Keratinocyte (primary cell): Measurements from ENCODE around the gene CMKLR1. TPM values are rescaled to one million over a fixed set of nuclear protein-coding genes. Genes with fewer than 3 reads are reported as not detected.

Source experiments
- DNase-seq: peaks from one replicate; pipeline ENCODE4 v3.0.0-alpha.2; 2011; ENCODE audit warnings: low read depth, missing footprints, low spot score
- FAIRE-seq: peaks from 2 replicates; lab custom pipeline; 2011; peaks lifted over from hg19 to GRCh38; lab: Jason Lieb, UNC
- H2AFZ ChIP-seq: 2 replicates; pipeline ENCODE4 v1.6.0; 2012; ENCODE audit warnings: low read length, control low read depth, inconsistent platforms; ENCODE audit not compliant: control insufficient read depth
- H3K27ac ChIP-seq: 2 replicates; pipeline ENCODE4 v1.5.1; 2011; ENCODE audit warnings: low read length; ENCODE audit not compliant: control insufficient read depth, insufficient read depth
- H3K27me3 ChIP-seq: 3 replicates; pipeline ENCODE4 v1.6.0; 2011; ENCODE audit warnings: low read length; ENCODE audit not compliant: control insufficient read depth, insufficient read depth; ENCODE audit errors: extremely low read depth
- H3K36me3 ChIP-seq, 2 experiments: 2 replicates in 1 of 2; 3 replicates in 1 of 2; pipeline ENCODE4 v1.5.1; 2011; ENCODE audit warnings: low read length in 2 of 2, mild to moderate bottlenecking in 1 of 2; ENCODE audit not compliant: control insufficient read depth in 2 of 2, insufficient read depth in 2 of 2; ENCODE audit errors: extremely low read depth in 1 of 2
- H3K4me1 ChIP-seq: 3 replicates; pipeline ENCODE4 v1.5.1; 2011; ENCODE audit warnings: low read length; ENCODE audit not compliant: control insufficient read depth, insufficient read depth; ENCODE audit errors: extremely low read depth
- H3K4me2 ChIP-seq: 3 replicates; pipeline ENCODE4 v1.6.0; 2011; ENCODE audit warnings: low read depth, low read length; ENCODE audit not compliant: control insufficient read depth, insufficient read depth; ENCODE audit errors: extremely low read depth
- H3K4me3 ChIP-seq, 3 experiments: fragments of 200-600 bp in 1 of 3; sonication (generic) in 1 of 3; 2 replicates in 2 of 3; 3 replicates in 1 of 3; pipeline ENCODE4 v1.5.1; 2011 to 2016; ENCODE audit warnings: low read length in 3 of 3, mild to moderate bottlenecking in 3 of 3, control low read depth in 2 of 3, inconsistent platforms in 1 of 3, low read depth in 1 of 3, mixed read lengths in 1 of 3, mixed run types in 1 of 3, moderate library complexity in 1 of 3; ENCODE audit not compliant: control insufficient read depth in 2 of 3, insufficient read depth in 2 of 3; ENCODE audit errors: extremely low read depth in 1 of 3
- H3K79me2 ChIP-seq: 2 replicates; pipeline ENCODE4 v1.6.0; 2012; ENCODE audit warnings: low read length; ENCODE audit not compliant: control insufficient read depth, insufficient read depth
- H3K9ac ChIP-seq: 3 replicates; pipeline ENCODE4 v1.6.0; 2011; ENCODE audit warnings: low read length; ENCODE audit not compliant: control insufficient read depth, insufficient read depth; ENCODE audit errors: extremely low read depth
- H3K9me1 ChIP-seq: 3 replicates; pipeline ENCODE4 v1.6.0; 2011; ENCODE audit warnings: low read length; ENCODE audit not compliant: control insufficient read depth, insufficient read depth; ENCODE audit errors: extremely low read depth
- H3K9me3 ChIP-seq: 2 replicates; pipeline ENCODE4 v1.5.1; 2012; ENCODE audit warnings: low read depth, low read length; ENCODE audit not compliant: control insufficient read depth
- H4K20me1 ChIP-seq: 3 replicates; pipeline ENCODE4 v1.6.0; 2011; ENCODE audit warnings: low read length; ENCODE audit not compliant: control insufficient read depth, insufficient read depth; ENCODE audit errors: extremely low read depth
- EZH2 ChIP-seq: IDR thresholded peaks from one replicate; pipeline ENCODE4 v1.6.1; 2012; ENCODE audit warnings: inconsistent platforms, mild to moderate bottlenecking, low read length, moderate library complexity
- dilution Hi-C: fragments of 300-500 bp; cut with MboI; formaldehyde crosslinking; loops from one replicate; pipeline ENCODE4 v1.7.0; 2020; ENCODE audit warnings: low sequenced_read_pairs; ENCODE audit not compliant: extremely low pct_ligation_motif_present
- polyA plus RNA-seq, 5 experiments: library from polyadenylated mRNA; depleted of rRNA in 3 of 5; stranded (reverse) in 3 of 5; stranded (forward) in 1 of 5; unstranded in 1 of 5; fragments of >200 nt; gene quantifications; 1 replicate in 1 of 5; 2 replicates in 3 of 5; 3 replicates in 1 of 5; pipeline versions ENCODE4 v1.2.1 to v1.2.3, GENCODE V29; 2011 to 2012; ENCODE audit warnings: missing spikeins in 2 of 5, low read depth in 1 of 5, low replicate concordance in 1 of 5
- TF ChIP-seq, protein P1 (sequence below), 3 experiments: IDR thresholded peaks in 1 of 3; conservative IDR thresholded peaks in 1 of 3; optimal IDR thresholded peaks in 1 of 3; 2 replicates in 2 of 3; 3 replicates in 1 of 3; pipeline versions ENCODE3 to v1.5.1; 2011; ENCODE audit warnings: low read length in 3 of 3, mild to moderate bottlenecking in 3 of 3, moderate library complexity in 2 of 3, control low read depth in 1 of 3, inconsistent platforms in 1 of 3; ENCODE audit not compliant: insufficient read depth in 2 of 3; ENCODE audit errors: extremely low read depth in 1 of 3

CMKLR1 gene
- polyA plus RNA-seq, 1 donor (not counting 4 experiments of a cell fraction or from before 2014, with no cell fraction given): not detected

DNA sequence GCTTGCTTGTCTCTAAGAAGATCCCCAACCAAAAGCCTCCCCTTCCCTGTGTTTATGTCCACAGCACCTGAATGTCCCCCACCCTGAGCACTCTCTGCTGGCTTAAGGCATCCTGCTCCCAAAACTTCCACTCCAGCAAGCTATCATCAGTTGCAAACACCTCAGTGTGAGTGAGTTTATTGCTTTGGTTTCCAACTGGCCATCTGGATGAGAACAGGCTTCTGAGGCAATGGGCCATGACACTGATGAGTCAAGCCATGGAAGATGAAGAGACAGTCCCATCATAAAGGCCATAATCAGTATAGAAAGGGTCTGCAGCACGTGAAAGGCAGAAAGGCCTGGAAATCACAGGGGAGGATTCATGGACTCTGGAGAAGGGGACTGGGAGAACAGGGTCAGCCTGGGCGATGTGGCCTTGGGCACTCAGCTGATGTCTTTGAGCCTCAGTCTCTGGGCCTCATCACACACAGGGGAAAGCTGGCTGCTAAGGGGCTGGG is 12.8 kb downstream of the CMKLR1 start:
- Histone ChIP-seq H3K27me3 (peaks cover 4% of the 10 kb centered on the region), H3K79me2 (no peaks in the 10 kb centered on the region), H3K4me2 (no peak overlapping the region), H3K4me1 (no peaks in the 10 kb centered on the region), H3K9me3 (no peaks in the 10 kb centered on the region), H3K9ac (no peak overlapping the region), H2AFZ (no peak overlapping the region), H4K20me1 (no peaks in the 10 kb centered on the region), H3K4me3 (no peak overlapping the region), H3K27ac (no peak overlapping the region), H3K9me1 (no peaks in the 10 kb centered on the region), H3K36me3 (no peaks in the 10 kb centered on the region)
- no peak for DNase-seq
- FAIRE-seq: no peak
- TF ChIP-seq, protein P1, sequence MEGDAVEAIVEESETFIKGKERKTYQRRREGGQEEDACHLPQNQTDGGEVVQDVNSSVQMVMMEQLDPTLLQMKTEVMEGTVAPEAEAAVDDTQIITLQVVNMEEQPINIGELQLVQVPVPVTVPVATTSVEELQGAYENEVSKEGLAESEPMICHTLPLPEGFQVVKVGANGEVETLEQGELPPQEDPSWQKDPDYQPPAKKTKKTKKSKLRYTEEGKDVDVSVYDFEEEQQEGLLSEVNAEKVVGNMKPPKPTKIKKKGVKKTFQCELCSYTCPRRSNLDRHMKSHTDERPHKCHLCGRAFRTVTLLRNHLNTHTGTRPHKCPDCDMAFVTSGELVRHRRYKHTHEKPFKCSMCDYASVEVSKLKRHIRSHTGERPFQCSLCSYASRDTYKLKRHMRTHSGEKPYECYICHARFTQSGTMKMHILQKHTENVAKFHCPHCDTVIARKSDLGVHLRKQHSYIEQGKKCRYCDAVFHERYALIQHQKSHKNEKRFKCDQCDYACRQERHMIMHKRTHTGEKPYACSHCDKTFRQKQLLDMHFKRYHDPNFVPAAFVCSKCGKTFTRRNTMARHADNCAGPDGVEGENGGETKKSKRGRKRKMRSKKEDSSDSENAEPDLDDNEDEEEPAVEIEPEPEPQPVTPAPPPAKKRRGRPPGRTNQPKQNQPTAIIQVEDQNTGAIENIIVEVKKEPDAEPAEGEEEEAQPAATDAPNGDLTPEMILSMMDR (optimal IDR thresholded peaks at IDR 0.05 in 1 of 3, IDR thresholded peaks at IDR 0.05 in 1 of 3, conservative IDR thresholded peaks at IDR 0.05 in 1 of 3; ENCODE audit: extremely low read depth in 1 of 3, insufficient read depth in 2 of 3, low read length in 3 of 3): no peak
- TF ChIP-seq EZH2: no peak
- dilution Hi-C loops: no loop called here

DNA sequence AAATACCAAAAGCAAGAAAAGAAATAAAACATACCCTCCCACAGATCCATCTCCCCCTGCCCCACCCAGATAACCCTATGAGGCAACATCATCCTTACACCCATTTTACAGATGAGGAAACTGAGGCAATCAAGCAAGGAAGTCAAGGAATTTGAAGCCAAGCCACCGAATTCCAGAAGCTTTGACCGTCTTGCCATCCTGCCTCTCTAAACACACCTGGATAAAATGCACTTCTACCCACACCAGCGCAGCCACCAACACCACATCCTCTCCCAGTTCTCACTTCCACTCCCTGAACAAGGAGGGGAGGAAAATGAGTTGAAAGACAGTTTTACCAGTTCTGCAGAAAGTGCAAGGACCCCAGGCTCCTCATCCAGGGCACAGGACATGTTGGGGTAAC is 13.6 kb downstream of the CMKLR1 start:
- Histone ChIP-seq H2AFZ (no peak overlapping the region), H3K9me3 (no peaks in the 10 kb centered on the region), H3K27me3 (peaks cover 4% of the 10 kb centered on the region), H4K20me1 (no peaks in the 10 kb centered on the region), H3K79me2 (no peaks in the 10 kb centered on the region), H3K4me3 (no peak overlapping the region), H3K4me2 (no peak overlapping the region), H3K9ac (no peak overlapping the region), H3K36me3 (no peaks in the 10 kb centered on the region), H3K27ac (no peak overlapping the region), H3K9me1 (no peaks in the 10 kb centered on the region), H3K4me1 (no peaks in the 10 kb centered on the region)
- dilution Hi-C loops: no loop called here
- FAIRE-seq (no peak), DNase-seq (no peak)
- TF ChIP-seq, protein P1 (optimal IDR thresholded peaks at IDR 0.05 in 1 of 3, IDR thresholded peaks at IDR 0.05 in 1 of 3, conservative IDR thresholded peaks at IDR 0.05 in 1 of 3; ENCODE audit: extremely low read depth in 1 of 3, insufficient read depth in 2 of 3, low read length in 3 of 3): no peak
- no peak for TF ChIP-seq EZH2
